Left ventricle myocardium inferior (tissue), 1 donor: ENCODE results near the gene SLC1A4. TPM values are rescaled to one million over a fixed set of nuclear protein-coding genes. Genes with fewer than 3 reads are reported as not detected.

Experiments
- DNase-seq: peaks from one replicate; pipeline ENCODE4 v3.0.0-alpha.2; 2020
- H3K27ac ChIP-seq: fragments of 200-600 bp; replicated peaks from 2 replicates; pipeline ENCODE4 v1.8.0; 2021
- H3K27me3 ChIP-seq: fragments of 200-600 bp; 2 replicates; pipeline ENCODE4 v1.8.0; 2021; ENCODE audit warnings: low read depth
- H3K36me3 ChIP-seq: fragments of 200-600 bp; 2 replicates; pipeline ENCODE4 v1.8.0; 2021
- H3K4me1 ChIP-seq: fragments of 200-600 bp; 2 replicates; pipeline ENCODE4 v1.8.0; 2021
- H3K4me3 ChIP-seq: fragments of 200-600 bp; 2 replicates; pipeline ENCODE4 v1.8.0; 2021; ENCODE audit warnings: mild to moderate bottlenecking, moderate library complexity
- H3K9me3 ChIP-seq: fragments of 200-600 bp; replicated peaks from 2 replicates; pipeline ENCODE4 v1.8.0; 2021
- intact Hi-C: fragments of 100-400 bp; cut with micrococcal nuclease; formaldehyde crosslinking; loops from one replicate; pipeline ENCODE4 v1.11.0; 2022
- total RNA-seq: library from RNA; stranded (reverse); fragmentation: NEBNext Ultra II Directional; extraction: Animal tissue kit (Norgen Biotek cat#: 25700); gene quantifications from one replicate; pipeline ENCODE4 v1.2.1, GENCODE V29; 2021
- TF ChIP-seq, protein P1 (sequence below): fragments of 200-600 bp; IDR thresholded peaks from 2 replicates; pipeline ENCODE4 v1.8.0; 2021; ENCODE audit warnings: antibody characterized with exemption, mild to moderate bottlenecking, borderline replicate concordance
- donor health status: DM: no; HTN: yes; CAD: no; lungs with severe emphysema.

SLC1A4 gene
- total RNA-seq, 1 donor from 2014 or later, result 13.2 TPM

GRCh38 chr2:65071499-65072180 is 82.4 kb downstream of the SLC1A4 start:
- Histone ChIP-seq H3K36me3 (peaks cover 47% of the 10 kb centered on the region), H3K27me3 (no peaks in the 10 kb centered on the region), H3K4me3 (no peak overlapping the region), H3K27ac (peak overlapping the region; percentile 65), H3K4me1 (peaks cover 95% of the 10 kb centered on the region), H3K9me3 (no peaks in the 10 kb centered on the region)
- intact Hi-C loops, result loop anchor here (5.0 kb wide), 1 partner anchor 56 kb away; no protein-coding TSS in a partner anchor
- no peak for DNase-seq
- TF ChIP-seq, protein P1, sequence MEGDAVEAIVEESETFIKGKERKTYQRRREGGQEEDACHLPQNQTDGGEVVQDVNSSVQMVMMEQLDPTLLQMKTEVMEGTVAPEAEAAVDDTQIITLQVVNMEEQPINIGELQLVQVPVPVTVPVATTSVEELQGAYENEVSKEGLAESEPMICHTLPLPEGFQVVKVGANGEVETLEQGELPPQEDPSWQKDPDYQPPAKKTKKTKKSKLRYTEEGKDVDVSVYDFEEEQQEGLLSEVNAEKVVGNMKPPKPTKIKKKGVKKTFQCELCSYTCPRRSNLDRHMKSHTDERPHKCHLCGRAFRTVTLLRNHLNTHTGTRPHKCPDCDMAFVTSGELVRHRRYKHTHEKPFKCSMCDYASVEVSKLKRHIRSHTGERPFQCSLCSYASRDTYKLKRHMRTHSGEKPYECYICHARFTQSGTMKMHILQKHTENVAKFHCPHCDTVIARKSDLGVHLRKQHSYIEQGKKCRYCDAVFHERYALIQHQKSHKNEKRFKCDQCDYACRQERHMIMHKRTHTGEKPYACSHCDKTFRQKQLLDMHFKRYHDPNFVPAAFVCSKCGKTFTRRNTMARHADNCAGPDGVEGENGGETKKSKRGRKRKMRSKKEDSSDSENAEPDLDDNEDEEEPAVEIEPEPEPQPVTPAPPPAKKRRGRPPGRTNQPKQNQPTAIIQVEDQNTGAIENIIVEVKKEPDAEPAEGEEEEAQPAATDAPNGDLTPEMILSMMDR, result peak; percentile 47

DNA sequence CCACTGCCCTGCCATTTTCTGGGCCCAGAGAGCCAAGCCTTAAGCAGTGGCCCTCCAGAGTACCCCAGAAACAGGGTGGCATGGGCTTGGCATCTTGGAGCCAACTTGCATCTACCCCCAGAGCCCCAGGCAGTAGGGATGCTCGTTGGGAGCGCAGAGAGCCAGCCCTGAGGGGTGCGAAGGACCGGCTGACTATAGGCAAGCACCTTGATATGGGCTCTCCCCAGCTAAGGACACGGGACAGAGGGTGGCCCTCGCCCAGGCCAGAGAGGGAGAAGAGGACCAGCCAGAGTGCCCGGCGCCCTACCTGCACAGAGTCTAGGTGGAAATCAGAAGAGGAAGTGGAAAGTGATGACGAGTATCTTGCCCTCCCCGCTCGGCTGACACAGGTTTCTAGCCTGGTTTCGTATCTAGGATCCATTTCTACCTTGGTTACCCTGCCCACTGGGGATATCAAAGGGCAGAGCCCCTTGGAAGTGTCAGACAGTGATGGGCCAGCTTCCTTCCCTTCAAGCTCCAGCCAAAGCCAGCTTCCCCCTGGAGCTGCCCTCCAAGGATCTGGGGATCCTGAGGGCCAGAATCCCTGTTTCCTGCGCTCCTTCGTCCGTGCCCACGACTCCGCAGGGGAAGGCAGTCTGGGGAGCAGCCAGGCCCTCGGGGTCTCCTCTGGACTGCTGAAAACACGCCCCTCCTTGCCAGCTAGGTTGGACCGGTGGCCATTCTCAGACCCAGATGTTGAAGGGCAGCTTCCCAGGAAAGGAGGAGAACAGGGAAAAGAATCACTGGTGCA is 83.2 kb downstream of the SLC1A4 start:
- Histone ChIP-seq H3K27ac (peak overlapping the region; percentile 65), H3K4me1 (peaks cover 97% of the 10 kb centered on the region), H3K9me3 (no peaks in the 10 kb centered on the region), H3K27me3 (no peaks in the 10 kb centered on the region), H3K4me3 (no peak overlapping the region), H3K36me3 (peaks cover 51% of the 10 kb centered on the region)
- TF ChIP-seq, protein P1, result no peak
- no peak for DNase-seq
- intact Hi-C loops, result loop anchor here (5.0 kb wide), 1 partner anchor 55 kb away; no protein-coding TSS in a partner anchor

Other genes starting within 250 kb of the SLC1A4 start
- 20.2 TPM for gene CEP68, start 67.0 kb downstream of the SLC1A4 start, total RNA-seq
- 115 TPM for gene RAB1A, start 140.7 kb downstream of the SLC1A4 start, total RNA-seq
- gene ACTR2, start 238.4 kb downstream of the SLC1A4 start, total RNA-seq, result 100.0 TPM